ENCODE measurements around the gene KCNK1. TPM values are rescaled to one million over a fixed set of nuclear protein-coding genes. Genes with fewer than 3 reads are reported as not detected.

KCNK1 gene
- polyA plus RNA-seq, 1 experiment, result 0.66 TPM

DNA sequence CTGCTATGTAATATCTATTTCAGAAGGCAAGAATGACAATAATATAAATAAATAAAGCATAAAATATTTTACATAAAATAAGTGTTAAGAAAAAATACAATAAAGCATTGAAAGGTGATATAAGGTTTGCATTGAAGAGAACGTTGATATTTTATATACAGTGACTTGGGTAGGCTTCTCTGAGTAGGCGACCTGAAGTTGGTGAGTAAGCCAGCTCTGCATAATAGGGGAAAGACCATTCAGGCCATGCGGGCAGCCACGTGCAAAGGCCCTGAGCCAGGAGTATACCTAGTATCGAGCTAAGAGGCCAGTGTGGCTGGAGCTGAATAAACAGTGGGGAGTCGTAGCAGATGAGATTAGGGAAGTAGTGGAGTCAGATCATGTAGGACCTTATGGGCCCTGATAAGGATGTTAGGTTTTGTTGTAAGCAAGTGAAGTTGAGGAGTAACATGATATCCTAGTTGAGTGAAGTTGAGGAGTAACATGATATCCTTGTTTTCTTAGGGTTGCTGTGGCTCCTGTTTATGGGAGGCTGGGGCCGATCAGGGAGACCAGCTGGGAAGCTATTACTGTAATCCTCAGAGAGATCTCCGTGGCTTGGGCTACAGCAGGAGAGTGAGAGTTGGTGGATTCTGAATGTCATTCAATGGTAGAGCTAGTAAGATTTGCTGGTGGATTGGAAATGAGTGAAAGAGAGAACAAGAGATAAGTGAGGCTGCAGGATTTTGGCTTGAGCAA is 22.0 kb downstream of the KCNK1 start:
- POLR2A ChIA-PET, result no interaction called here
- DNase-seq (ENCODE audit: low read depth, low spot score), result no peak
- H3K27me3 ChIP-seq (ENCODE audit: control insufficient read depth, insufficient read depth, low read length), result no peaks in the 10 kb centered on the region
- TF ChIP-seq, protein P1, sequence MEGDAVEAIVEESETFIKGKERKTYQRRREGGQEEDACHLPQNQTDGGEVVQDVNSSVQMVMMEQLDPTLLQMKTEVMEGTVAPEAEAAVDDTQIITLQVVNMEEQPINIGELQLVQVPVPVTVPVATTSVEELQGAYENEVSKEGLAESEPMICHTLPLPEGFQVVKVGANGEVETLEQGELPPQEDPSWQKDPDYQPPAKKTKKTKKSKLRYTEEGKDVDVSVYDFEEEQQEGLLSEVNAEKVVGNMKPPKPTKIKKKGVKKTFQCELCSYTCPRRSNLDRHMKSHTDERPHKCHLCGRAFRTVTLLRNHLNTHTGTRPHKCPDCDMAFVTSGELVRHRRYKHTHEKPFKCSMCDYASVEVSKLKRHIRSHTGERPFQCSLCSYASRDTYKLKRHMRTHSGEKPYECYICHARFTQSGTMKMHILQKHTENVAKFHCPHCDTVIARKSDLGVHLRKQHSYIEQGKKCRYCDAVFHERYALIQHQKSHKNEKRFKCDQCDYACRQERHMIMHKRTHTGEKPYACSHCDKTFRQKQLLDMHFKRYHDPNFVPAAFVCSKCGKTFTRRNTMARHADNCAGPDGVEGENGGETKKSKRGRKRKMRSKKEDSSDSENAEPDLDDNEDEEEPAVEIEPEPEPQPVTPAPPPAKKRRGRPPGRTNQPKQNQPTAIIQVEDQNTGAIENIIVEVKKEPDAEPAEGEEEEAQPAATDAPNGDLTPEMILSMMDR (IDR thresholded peaks at IDR 0.05; ENCODE audit: low read depth, low read length), result no peak
- H3K27ac ChIP-seq (ENCODE audit: low read depth, low read length), result no peak overlapping the region
- H3K4me3 ChIP-seq (ENCODE audit: low read depth, low read length), result no peak overlapping the region
- H3K9me3 ChIP-seq (ENCODE audit: control insufficient read depth, insufficient read depth, low read length), result peaks cover 12% of the 10 kb centered on the region
- CTCF ChIA-PET, result no interaction called here

DNA sequence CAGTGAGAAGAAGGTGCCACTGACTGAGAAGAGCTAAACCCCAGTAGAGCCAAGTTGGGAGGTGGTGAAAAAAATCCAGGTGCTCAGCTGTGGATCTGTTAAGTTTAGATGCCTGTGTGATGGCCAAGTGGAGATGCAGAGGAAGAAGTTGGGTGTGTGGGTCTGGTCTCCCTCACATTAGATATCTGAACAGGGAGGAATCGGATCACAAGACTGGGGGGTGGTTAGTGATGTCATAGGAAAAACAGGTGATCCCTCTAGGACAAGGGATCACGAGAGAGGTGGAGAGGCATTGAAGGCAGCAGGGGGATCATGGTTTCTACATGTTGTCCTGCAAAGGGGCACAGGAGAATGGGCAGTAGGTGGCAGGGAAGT is 22.6 kb downstream of the KCNK1 start:
- Histone ChIP-seq H3K9me3 (ENCODE audit: control insufficient read depth, insufficient read depth, low read length) (peaks cover 12% of the 10 kb centered on the region), H3K27me3 (ENCODE audit: control insufficient read depth, insufficient read depth, low read length) (no peaks in the 10 kb centered on the region), H3K4me3 (ENCODE audit: low read depth, low read length) (no peak overlapping the region), H3K27ac (ENCODE audit: low read depth, low read length) (no peak overlapping the region)
- CTCF ChIA-PET, result no interaction called here
- TF ChIP-seq, protein P1 (IDR thresholded peaks at IDR 0.05; ENCODE audit: low read depth, low read length), result no peak
- POLR2A ChIA-PET, result no interaction called here
- no peak for DNase-seq (ENCODE audit: low read depth, low spot score)

DNA sequence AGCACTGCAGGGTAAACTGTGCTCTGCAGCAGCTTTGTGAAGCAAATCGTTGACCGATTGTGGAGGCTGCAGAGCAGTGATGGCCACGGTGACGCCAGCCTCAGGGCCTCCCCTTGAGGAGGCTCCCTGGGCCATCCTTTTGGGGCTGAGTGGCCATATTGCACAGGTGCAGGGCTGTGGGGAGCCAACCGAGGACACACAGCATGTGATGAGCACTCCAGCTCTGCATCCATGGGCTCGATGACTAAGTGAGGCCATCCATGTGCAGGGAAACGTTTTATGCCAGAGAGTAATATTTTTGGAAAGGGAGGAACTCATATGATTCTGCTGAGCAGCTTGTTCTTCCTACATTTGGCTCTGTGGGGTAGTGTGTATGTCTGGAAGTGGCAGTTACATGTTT is 24.6 kb downstream of the KCNK1 start:
- Histone ChIP-seq H3K27me3 (ENCODE audit: control insufficient read depth, insufficient read depth, low read length) (no peaks in the 10 kb centered on the region), H3K27ac (ENCODE audit: low read depth, low read length) (no peak overlapping the region), H3K9me3 (ENCODE audit: control insufficient read depth, insufficient read depth, low read length) (peaks cover 14% of the 10 kb centered on the region), H3K4me3 (ENCODE audit: low read depth, low read length) (no peak overlapping the region)
- DNase-seq (ENCODE audit: low read depth, low spot score), result no peak
- ChIA-PET CTCF (no interaction called here), POLR2A (no interaction called here)
- TF ChIP-seq, protein P1 (IDR thresholded peaks at IDR 0.05; ENCODE audit: low read depth, low read length), result no peak

DNA sequence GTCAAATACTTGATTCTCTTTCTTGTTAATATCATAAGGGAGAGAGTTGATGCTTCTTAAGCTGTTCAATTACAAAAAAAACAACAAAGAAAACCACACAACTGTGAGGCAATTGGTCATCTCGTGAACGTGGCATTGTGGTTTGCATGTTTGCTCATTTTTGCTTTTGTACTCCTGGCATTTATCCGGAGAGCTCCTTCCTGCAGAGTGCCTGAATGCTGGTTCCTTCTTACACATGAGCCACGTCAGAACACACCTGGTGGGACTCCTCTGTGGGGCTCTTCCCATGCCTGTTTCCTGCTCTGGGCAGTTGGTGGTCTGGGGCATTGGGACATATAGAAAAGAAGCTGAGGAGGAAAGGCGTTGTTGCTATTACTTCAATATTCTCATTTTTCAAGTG is 25.7 kb downstream of the KCNK1 start:
- TF ChIP-seq, protein P1 (IDR thresholded peaks at IDR 0.05; ENCODE audit: low read depth, low read length), result no peak

DNA sequence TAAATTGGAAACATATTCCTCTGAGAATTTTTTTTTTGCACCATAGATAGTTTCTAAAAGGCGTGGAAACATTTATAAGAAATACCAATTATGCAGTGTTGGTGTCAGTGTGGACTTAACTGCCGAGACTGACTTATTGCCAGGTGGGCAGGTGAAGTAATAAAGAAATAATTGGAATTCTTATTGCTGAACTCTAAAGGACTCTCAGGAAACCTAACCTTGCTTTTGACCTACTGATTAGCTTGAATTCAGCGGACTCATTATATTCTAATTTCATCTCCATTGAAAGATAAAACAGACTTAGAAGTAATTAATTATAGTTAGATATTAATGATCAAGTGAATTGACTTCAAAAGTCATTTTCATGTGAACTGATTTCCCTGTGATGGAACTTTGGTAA is 26.3 kb downstream of the KCNK1 start:
- H3K27me3 ChIP-seq (ENCODE audit: control insufficient read depth, insufficient read depth, low read length), result no peaks in the 10 kb centered on the region
- DNase-seq (ENCODE audit: low read depth, low spot score), result no peak
- H3K4me3 ChIP-seq (ENCODE audit: low read depth, low read length), result no peak overlapping the region
- CTCF ChIA-PET, result no interaction called here
- peaks cover 14% of the 10 kb centered on the region for H3K9me3 ChIP-seq (ENCODE audit: control insufficient read depth, insufficient read depth, low read length)
- TF ChIP-seq, protein P1 (IDR thresholded peaks at IDR 0.05; ENCODE audit: low read depth, low read length), result no peak
- H3K27ac ChIP-seq (ENCODE audit: low read depth, low read length), result no peak overlapping the region
- POLR2A ChIA-PET, result no interaction called here

More for the DNA sequence above, 25.7 kb downstream of the KCNK1 start:
- POLR2A ChIA-PET, result no interaction called here
- Histone ChIP-seq H3K27me3 (ENCODE audit: control insufficient read depth, insufficient read depth, low read length) (no peaks in the 10 kb centered on the region), H3K9me3 (ENCODE audit: control insufficient read depth, insufficient read depth, low read length) (peaks cover 14% of the 10 kb centered on the region), H3K27ac (ENCODE audit: low read depth, low read length) (no peak overlapping the region), H3K4me3 (ENCODE audit: low read depth, low read length) (no peak overlapping the region)
- CTCF ChIA-PET, result no interaction called here
- DNase-seq (ENCODE audit: low read depth, low spot score), result no peak

Data from AG04450 (cell line).